HTERT RPE-1 (cell line): ENCODE data around the gene SLC2A5.
"Not testable (repeated sequence)": the region's sequence is repeated elsewhere in the genome, so short reads cannot be mapped to it uniquely, and the experiment has no call there.

ENCODE experiments used
- in situ Hi-C: fragments of 300-500 bp; cut with MboI; formaldehyde crosslinking; loops from 4 replicates; pipeline ENCODE4 v1.14.3; 2020; ENCODE audit warnings: low sequenced_read_pairs

The SLC2A5 gene

DNA sequence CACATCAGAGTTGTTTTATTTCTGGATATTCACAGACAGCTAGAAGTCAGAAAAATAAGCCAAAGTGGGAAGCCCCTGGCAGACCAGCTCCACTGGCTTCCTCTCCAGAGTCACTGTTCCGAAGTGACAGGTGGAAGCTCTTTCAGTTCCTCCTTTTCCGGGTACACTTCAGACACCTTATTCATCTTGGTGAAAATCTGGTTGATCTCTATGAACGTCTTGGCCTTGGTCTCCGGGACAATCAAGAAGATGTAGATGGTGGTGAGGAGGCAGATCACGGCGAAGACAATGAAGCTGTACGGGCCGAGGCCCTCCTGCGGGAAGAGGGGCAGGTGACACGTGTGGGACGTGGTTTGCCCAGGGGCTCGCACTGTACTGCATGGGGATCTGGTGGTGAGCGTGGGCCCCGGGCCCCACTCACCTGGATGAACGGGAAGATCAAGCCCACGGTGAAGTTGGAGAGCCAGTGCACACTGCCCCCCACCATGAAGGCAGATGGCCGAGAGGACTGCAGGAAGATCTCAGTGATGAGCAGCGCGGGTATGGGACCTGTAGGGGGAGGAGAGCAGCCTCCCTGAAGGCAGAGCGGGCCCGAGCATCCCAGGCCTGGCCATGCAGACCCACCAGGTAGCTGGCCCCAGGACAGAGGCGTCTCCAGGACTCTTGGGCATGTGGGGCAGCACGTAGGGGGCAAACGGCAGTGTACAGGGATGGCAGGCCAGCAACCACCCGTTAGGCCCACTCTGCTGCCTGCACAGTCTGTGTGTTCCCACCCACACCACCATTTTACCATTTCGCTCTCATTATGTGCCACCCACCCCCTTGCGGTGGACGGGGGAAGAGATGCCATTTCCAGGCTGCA lies 31.7 kb downstream of the SLC2A5 start:
- in situ Hi-C loops: no loop called here

DNA sequence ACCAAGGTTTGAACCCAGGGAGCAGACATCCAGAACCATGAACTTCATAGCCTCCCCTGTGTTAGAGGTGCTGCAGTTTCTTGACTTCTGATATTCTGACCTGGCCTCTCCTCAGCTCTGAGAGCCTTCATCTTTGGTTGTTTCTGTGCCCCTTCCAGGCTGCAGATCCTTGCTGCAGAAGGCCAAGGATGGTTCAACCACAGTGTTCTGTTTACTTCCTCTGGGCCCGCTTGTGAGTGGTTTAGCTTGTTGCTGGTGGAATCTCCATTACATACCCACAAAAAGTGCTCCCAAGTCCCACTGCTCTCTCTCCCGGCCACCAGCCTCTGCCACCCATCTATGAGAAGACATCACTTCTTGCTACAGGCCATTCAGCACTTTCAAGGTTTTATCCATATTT lies 34.2 kb downstream of the SLC2A5 start:
- in situ Hi-C loops: no loop called here

DNA sequence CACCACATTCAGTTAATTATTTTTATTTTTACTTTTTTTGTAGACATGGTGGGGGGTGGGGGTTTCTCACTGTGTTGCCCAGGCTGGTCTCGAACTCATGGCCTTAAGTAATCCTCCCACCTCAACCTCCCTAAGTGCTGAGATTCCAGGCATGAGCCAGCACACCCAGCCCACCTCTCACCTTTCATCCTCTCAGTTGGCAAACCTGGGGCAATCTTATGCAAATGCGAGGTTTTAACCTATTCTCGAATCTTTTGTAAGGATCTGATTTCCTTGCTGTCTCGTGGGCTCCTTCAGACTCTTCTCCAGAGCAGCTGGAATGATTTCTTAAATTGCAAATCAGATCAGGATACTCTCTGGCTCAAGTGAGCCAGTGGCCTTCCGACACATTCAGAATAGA lies 36.1 kb downstream of the SLC2A5 start:
- in situ Hi-C loops: no loop called here

DNA sequence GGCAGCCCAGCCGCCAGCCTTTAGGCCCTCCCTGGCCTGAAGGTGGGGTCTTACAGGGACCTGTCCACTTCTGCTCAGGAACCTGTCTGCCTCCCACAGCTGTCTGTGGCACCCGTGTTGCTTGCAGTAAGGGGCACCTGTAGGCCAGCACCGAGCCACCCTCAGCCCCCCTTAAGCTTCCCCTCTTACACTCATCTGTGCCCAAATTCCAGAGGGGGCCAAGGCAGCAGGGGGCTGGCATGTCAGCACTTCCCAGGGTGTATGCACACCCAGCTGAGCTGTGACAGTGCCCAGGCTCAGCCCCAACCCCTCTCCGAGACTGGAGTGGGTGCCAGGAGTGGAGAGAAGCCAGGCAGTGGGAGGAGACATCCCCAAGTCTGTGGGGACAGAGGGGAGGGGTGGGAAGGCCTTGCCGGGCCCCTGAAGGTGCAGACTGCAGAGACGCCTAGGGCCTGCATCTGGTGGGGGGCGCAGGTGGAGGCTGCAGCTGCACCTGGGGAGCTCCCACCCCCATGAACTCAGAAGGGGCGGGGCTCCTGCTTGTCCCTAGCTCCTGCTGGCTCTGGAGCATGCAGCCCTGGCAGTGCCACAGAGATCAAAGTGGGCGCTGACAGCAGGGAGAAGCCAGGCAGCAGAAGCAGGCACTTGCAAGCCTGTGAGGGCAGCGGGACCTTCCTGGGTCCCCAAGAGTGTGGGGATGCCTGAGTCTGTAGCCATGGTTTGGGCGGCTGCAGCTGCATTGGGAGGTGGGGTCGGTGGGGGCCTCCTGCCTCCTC lies 37.8 kb downstream of the SLC2A5 start:
- in situ Hi-C loops: no loop called here

DNA sequence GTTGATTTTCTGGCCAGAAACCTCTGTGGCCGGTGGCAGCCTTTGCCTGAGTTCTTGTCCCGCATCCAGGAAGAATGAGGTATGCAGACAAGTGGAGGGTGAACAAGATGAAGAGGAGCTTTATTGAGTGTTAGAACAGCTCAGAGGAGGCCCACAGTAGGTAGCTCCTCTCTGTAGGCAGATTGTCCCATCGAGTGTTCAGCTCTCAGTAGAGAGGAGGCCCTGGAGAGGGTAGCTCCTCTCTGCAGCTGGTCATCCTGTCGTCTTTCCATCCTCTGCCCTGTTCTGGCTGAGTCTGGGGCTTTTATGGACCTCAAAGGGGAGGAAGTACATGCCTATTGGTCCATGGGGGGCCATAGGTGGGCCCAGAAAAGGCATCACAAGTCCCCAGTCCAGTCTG lies 38.4 kb downstream of the SLC2A5 start:
- in situ Hi-C loops: not testable (repeated sequence)

DNA sequence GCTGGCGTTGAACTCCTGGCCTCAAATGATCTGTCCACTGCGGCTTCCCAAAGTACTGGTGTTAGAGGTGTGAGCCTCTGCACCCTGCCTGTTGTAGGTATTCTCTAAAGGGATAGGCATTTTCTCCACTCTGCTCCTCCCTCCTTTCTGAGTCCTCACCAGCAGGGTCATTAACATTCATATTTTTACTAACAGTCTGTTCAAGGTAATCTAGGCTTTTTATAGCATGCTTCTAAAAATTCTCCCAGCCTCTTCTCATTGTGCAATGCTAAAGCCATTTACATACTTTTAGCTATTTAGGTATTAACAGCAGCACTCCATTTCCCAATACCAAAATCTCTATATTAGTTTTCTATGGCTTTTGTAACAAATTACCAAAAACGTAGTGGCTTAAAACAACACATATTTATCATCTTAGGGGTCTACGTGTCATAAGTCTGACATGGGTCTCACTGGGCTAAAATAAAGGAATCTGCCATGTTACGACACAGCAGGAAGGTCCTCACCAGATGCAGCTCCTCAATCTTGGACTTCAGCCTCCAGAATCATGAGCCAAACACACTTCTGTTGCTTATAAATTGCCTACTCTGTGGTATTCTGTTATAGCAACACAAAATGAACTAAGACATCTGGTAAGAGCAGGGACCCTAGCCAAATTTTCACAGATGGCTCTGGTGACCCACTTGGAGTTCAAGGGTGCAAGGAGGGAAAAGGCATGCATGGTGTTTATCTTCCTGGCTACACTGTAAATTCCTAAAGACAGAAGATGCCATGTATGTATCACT lies 40.3 kb downstream of the SLC2A5 start:
- in situ Hi-C loops: no loop called here

DNA sequence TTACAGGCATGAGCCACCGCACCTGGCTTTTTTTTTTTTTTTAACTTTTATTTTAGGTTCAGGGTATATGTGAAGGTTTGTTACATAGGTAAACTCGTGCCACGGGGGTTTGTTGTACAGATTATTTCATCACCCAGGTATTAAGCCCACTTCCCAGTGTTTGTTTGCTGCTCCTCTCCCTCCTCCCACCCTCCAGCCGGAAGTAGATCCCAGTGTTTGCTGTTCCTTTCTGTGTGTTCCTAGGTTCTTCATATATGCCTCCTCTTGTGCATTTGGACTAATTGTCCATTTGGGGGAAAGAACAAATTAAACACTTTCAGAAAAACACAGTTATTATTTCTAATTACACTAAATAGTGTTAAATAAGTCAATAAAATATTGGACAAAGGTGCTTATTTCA lies 42.1 kb downstream of the SLC2A5 start:
- in situ Hi-C loops: no loop called here

DNA sequence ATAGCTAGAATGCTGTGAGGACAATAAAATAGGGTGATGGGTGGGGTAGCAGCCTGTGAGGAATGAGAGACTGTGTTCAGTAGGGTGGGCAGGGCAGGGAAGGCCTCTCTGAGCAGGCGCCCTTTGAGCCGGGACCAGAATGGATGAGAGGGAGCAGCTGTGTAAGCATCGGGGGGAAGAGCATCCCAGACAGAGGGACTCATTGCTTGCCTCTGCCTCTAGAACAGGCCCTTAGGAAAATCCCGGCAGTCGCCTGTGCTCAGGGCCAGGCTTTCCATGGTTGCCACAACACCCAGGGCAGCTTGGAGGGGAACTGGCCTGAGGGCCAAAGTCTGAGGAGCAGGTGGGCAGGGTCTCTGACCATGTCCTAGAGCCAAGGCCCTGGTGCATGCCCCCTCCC lies 44.0 kb downstream of the SLC2A5 start:
- in situ Hi-C loops: no loop called here

DNA sequence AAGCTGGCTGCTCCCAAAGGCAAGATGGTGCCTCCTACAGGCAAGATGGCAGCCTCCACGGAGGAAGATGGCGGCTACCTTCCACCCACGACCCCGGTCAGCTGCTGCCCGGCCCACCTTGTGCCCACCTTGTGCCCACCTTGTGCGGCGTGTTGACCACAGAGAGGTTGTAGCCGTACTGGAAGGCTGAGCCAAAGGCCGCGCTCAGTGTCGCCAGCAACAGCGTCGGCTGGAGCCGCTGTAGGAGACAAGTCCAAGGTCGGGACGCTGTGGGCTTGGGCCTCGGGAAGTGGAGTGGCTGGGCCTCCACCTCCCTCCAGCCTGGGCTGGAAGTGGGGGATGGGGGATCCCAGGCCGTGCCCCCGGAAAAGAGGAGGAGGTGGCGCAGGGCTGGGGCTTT lies 44.6 kb downstream of the SLC2A5 start:
- in situ Hi-C loops: no loop called here

DNA sequence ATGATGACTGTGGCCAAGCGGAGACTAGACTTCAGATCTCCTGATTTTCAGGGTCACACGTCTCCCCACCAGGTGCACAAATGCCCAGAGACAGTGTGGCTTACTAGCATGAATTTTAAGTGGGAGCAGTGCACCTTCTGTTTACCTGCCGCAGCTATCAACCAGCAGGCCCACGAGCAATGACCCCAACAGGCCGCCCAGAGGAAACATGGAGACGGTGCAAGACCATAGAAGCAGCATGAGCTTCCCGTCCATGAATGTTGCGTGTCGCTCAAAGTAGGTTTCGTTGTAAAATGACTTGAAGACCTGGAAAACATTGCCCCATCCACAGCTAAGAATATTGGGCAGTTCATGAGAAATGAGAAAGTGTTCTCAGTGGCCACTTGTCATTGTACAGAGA lies 46.7 kb downstream of the SLC2A5 start:
- in situ Hi-C loops: no loop called here

DNA sequence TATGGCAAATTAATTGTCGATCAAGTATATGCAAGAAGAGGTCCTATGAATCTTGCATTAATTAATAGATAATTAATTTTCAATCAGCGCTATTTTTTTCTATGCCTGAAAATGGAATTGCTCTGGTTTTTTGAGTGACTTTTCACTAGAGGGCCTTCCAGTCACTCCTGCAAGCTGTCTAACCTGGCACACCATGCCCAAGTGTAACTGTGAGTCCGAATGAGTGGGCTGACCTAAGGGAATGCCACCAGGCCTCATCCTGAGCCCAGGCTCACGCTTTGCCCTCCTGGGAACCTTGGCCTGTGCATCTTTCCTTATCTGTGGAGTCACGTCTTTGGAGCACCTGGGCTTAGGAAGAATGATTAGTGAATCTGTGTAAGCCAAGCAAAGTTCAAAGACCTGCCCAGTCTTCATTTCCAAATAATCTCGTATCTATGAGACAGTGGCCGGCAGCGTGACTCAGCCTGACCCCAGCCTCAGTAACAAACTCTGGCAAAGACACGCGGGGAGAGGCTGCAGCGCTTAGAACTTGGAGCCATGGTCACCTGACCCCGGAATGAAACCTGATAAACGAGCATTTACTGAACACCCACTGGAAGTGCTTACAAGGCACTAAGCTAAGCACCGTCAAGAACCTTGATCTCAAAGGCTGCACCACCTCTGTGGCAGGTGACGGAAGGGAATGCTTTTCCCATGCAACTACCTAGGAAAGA lies 47.3 kb downstream of the SLC2A5 start:
- in situ Hi-C loops: not testable (repeated sequence)

DNA sequence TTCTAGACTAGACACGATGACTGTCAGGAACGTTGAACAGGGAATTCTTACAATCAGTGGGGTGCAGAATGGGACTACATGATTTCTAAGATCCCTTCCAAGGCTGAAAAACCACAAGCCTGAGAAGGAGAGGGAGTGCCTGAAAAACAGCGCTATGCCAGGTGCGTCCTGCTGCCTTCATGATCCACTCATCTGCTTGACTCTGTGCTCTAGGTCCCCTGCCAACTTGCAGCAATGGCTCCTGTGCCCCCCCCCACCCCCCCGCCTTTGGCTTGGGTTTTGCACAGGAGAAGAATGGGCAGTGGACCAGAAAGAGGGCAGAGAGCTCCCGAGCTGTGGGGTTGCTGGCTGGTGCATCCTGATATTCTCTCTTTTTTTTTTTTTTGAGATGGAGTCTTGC lies 49.1 kb downstream of the SLC2A5 start:
- in situ Hi-C loops: no loop called here

DNA sequence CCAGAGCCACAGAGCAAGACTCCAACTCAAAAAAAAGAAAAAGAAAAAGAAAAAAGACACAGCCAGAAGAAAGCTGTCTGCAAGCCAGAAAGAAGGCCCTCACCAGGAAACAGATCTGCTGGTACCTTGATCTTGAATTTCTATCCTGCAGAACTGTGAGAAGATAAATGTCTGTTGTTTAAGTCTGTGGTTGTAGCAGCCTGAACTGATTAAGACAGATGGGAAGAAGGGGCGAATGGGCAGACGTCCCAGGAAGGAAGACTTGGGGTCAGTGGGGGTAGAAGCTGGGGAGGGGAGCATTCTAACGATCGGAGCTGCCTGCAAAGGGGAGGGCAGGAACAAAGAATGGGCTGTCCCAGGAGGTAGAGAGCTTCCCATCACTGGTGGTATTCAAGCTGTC lies 49.5 kb downstream of the SLC2A5 start:
- in situ Hi-C loops: no loop called here

DNA sequence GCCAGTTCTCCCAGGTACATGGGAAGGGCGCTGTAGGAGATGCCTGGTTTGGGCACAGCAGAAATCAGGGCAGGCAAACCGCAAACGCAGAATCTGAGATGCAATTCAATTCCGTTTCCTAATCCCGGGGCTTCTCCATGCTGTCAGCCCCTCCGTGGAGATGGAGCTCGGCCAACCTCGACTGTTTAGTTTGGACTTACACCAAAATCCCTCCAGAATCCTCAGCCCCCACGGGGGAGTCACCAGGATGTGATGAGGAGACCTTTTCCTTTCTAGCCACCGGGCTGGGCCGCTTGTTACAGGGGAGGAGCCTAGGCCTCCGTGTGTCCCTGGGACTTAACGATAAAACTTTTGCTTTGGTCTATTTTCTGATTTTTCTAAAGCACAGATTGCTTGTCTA lies 51.1 kb downstream of the SLC2A5 start:
- in situ Hi-C loops: no loop called here

DNA sequence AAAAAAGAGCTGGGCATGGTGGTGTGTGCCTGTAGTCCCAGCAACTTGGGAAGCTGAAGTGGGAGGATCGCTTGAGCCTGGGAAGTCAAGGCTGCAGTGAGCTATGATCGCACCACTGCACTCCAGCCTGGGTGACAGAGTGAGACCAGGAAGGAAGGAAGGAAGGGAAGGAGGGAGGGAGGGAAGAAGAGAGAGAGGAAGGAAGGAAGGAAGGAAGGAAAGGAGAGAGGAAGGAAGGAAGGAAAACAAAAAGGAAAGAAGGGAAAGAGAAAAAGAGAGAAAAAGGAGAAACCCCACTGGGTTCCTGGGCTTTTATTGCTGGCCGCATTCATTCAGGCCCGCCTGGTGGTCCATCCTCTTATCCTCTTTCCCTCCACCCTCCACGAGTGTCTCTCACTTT lies 53.0 kb downstream of the SLC2A5 start:
- in situ Hi-C loops: no loop called here

DNA sequence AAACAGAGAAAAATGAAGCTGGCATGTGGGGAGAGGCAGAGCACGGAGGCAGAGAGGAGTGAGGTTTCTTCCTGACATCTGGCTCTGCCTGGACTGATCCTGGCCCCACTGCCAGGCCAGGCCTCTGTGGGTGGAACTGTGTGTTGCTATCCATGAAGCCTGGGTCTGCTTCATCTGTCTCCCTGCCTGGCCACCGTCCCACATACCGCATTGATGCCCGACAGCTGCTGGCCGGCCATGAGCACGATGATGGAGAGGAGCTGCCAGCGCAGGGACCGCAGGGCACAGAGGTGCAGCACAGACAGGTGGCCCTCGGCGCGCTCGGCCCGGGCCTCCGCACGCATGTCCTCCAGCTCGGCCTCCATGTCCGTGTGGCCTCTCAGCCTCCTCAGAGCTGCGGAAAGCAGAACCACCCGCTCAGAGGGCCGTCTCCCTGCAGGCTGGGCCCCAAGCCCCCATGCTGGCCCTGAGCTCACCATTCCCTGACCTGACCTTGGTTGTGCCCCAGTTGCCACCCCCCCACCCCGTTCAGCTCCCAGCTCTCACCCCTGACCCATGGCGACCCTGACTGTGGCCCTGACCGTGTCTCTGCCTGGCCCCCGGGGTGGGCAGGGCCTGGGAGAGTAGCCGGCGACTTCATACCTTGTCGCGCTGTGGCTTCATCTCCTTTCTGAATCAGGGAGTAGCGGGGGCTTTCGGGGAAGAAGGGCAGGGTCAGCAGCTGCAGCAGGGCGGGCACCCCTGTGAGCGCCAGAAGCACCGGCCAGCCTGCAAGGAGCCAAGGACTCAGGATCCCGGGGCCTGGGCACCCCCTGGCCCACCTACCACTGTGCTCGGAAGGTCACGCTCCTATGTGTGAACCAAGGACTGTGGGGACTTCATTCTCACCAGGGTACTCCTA lies 54.7 kb downstream of the SLC2A5 start:
- in situ Hi-C loops: no loop called here

DNA sequence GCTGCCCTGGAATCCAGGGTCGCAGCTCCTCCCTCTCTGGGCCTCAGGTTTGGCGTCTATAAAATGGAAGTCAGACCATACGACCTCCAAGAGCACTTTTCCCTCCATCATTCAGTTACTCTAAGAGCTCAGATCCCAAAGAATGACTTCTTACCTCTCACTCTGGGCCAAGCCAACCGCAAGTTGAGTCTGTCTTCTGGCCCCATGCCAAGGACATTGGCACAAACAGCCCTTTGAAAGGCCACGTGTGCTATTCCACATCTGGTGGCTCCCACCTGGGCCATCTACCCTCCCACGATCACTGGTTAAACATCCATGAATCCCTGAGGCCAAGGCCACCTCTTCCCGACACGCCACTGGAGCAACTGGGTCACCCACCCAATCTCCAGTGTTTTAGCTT lies 55.6 kb downstream of the SLC2A5 start:
- in situ Hi-C loops: no loop called here

DNA sequence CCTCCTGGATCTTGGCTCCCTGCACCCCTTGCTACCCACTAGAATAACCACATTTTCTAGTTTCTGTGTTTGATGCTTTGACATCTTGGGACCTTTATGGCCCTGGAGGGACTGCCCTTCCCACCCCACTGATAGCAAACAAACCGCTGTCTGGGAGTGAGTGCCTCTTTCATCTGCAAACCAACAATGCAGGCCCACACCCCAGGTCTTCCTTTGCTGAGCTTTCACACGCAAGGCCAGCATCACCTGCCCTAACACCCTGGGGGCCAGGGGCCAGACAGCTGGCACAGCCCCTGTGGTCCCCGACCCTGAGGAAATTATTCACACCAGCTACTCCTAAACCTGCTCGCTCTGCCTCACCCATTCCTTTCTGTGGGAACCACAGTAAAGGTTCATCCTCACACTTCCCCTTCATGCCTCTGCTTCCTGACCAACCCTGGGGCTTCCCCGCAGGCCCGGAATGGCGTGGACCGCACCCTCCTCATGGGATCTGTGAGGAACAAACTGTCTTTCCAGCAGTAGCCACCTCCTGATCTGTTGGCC lies 58.6 kb downstream of the SLC2A5 start:
- in situ Hi-C loops: no loop called here
